MM.1S (cell line): Measurements from ENCODE around the gene AHCY.

Source experiments
- DNase-seq: peaks from one replicate; pipeline ENCODE4 v3.0.0-alpha.2; 2015
- H2AFZ ChIP-seq: fragments of 300-600 bp; sonication (generic); 2 replicates; pipeline ENCODE4 v1.6.0; 2016; ENCODE audit warnings: antibody characterized with exemption, low read length
- H3F3A ChIP-seq: fragments of 300-600 bp; sonication (generic); 2 replicates; pipeline ENCODE4 v1.6.1; 2016; ENCODE audit warnings: mild to moderate bottlenecking, antibody characterized with exemption, low read length, moderate library complexity, mixed read lengths; ENCODE audit not compliant: insufficient read depth
- H3K27ac ChIP-seq: fragments of 300-600 bp; sonication (generic); 2 replicates; pipeline ENCODE4 v1.5.1; 2016; ENCODE audit warnings: mild to moderate bottlenecking, low read length
- H3K27me3 ChIP-seq: fragments of 300-600 bp; sonication (generic); replicated peaks from 2 replicates; pipeline ENCODE4 v1.6.0; 2016; ENCODE audit warnings: low read length; ENCODE audit not compliant: insufficient read depth
- H3K36me3 ChIP-seq: fragments of 300-600 bp; sonication (generic); replicated peaks from 2 replicates; pipeline ENCODE4 v1.6.1; 2016; ENCODE audit warnings: mild to moderate bottlenecking, low read length, mixed read lengths; ENCODE audit not compliant: insufficient read depth
- H3K4me1 ChIP-seq: fragments of 300-600 bp; sonication (generic); 2 replicates; pipeline ENCODE4 v1.6.1; 2016; ENCODE audit warnings: low read length, mixed read lengths
- H3K4me2 ChIP-seq: fragments of 300-600 bp; sonication (generic); 2 replicates; pipeline ENCODE4 v1.6.0; 2016; ENCODE audit warnings: low read depth, low read length
- H3K4me3 ChIP-seq: fragments of 300-600 bp; sonication (generic); 2 replicates; pipeline ENCODE4 v1.5.1; 2016; ENCODE audit warnings: low read length, mixed read lengths
- H3K79me2 ChIP-seq: fragments of 300-600 bp; sonication (generic); 2 replicates; pipeline ENCODE4 v1.6.1; 2016; ENCODE audit warnings: mixed run types, low read length, mixed read lengths
- H3K9ac ChIP-seq: fragments of 300-600 bp; sonication (generic); 2 replicates; pipeline ENCODE4 v1.6.1; 2016; ENCODE audit warnings: low read length, mixed read lengths
- H3K9me2 ChIP-seq: fragments of 300-600 bp; sonication (generic); replicated peaks from 2 replicates; pipeline ENCODE4 v1.6.1; 2016; ENCODE audit warnings: mild to moderate bottlenecking, low read length, mixed read lengths; ENCODE audit not compliant: insufficient read depth
- H3K9me3 ChIP-seq: fragments of 300-600 bp; sonication (generic); replicated peaks from 2 replicates; pipeline ENCODE4 v1.6.1; 2016; ENCODE audit warnings: mild to moderate bottlenecking, low read length, mixed read lengths; ENCODE audit not compliant: insufficient read depth
- H4K20me1 ChIP-seq: fragments of 300-600 bp; sonication (generic); 2 replicates; pipeline ENCODE4 v1.6.1; 2016; ENCODE audit warnings: mild to moderate bottlenecking, low read length, moderate library complexity, mixed read lengths; ENCODE audit not compliant: insufficient read depth
- CTCF ChIP-seq: fragments of 300-600 bp; sonication (generic); IDR thresholded peaks from 2 replicates; pipeline ENCODE4 v1.5.1; 2016; ENCODE audit warnings: antibody characterized with exemption, low read length, mixed read lengths
- EZH2 ChIP-seq: fragments of 300-600 bp; sonication (generic); optimal IDR thresholded peaks from 2 replicates; pipeline ENCODE3; 2017; ENCODE audit warnings: low read depth, mild to moderate bottlenecking, antibody characterized with exemption, low read length, mixed read lengths
- EZH2phosphoT487 ChIP-seq: fragments of 300-600 bp; sonication (generic); IDR thresholded peaks from 2 replicates; pipeline ENCODE4 v1.6.1; 2018; ENCODE audit warnings: antibody characterized with exemption, low read length

The AHCY gene

DNA sequence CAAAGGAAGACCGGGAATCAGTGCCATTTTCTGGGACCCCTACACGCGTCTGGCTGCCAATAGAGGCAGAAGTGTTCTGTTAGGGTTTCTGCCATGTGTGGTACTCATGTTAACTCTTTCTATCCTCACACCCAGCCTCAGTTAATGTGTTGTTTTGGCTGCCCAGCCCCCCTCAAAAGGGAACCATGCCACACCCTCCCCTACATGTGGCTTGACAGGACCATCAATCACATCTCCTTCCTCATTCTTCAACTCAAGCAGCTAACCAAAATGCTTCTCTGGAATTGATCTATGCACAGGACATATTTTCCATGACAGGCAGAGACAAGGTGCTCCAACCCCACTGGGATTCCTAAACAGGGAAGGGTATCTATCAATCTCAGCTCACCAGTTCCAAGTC lies 22.0 kb downstream of the AHCY start:
- Histone ChIP-seq H4K20me1 (no peaks in the 10 kb centered on the region), H3K9ac (no peak overlapping the region), H3K27ac (no peak overlapping the region), H3F3A (no peaks in the 10 kb centered on the region), H3K4me1 (no peaks in the 10 kb centered on the region), H2AFZ (no peak overlapping the region), H3K36me3 (peaks cover 5% of the 10 kb centered on the region; the same call in 1 of the 2 replicates), H3K9me3 (no peaks in the 10 kb centered on the region), H3K4me2 (no peak overlapping the region), H3K4me3 (no peak overlapping the region), H3K79me2 (no peaks in the 10 kb centered on the region), H3K27me3 (no peaks in the 10 kb centered on the region), H3K9me2 (no peaks in the 10 kb centered on the region)
- TF ChIP-seq CTCF (no peak), EZH2phosphoT487 (no peak), EZH2 (no peak)
- DNase-seq, result no peak

DNA sequence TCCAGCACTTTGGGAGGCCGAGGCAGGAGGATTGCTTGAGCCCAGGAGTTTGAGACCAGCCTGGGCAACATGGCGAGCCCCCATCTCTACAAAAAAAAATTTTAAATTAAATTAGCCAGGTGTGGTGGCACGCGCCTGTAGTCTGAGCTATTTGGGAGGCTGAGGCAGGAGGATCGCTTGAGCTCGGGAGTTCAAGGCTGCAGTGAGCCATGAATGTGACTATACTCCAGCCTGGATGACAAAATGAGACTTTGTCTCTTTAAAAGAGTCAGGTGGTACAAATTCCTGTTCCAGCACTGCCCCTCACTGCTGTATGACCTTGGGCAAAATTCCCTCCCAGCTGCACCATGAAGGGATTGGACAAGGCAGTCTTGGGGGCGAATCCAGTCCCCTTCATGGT lies 28.5 kb downstream of the AHCY start:
- no peak overlapping the region for H3K4me3 ChIP-seq
- H3K27me3 ChIP-seq, result no peaks in the 10 kb centered on the region
- H3K9ac ChIP-seq, result no peak overlapping the region
- H3F3A ChIP-seq, result 0 out of 2 replicates have a peak, but pooled peaks cover 7% of the 10 kb centered on the region
- no peaks in the 10 kb centered on the region for H3K79me2 ChIP-seq
- no peak for TF ChIP-seq CTCF
- no peak for TF ChIP-seq EZH2
- TF ChIP-seq EZH2phosphoT487, result no peak
- H4K20me1 ChIP-seq, result no peaks in the 10 kb centered on the region
- no peak overlapping the region for H2AFZ ChIP-seq
- no peak for DNase-seq
- no peaks in the 10 kb centered on the region for H3K9me3 ChIP-seq
- H3K4me1 ChIP-seq, result no peaks in the 10 kb centered on the region
- no peak overlapping the region for H3K4me2 ChIP-seq
- no peak overlapping the region for H3K27ac ChIP-seq
- H3K36me3 ChIP-seq, result no peaks in the 10 kb centered on the region
- no peaks in the 10 kb centered on the region for H3K9me2 ChIP-seq

- H3K36me3 ChIP-seq, result no peaks in the 10 kb centered on the region
- H3K27me3 ChIP-seq, result no peaks in the 10 kb centered on the region
- H3K27ac ChIP-seq, result no peak overlapping the region
- no peak overlapping the region for H3K9ac ChIP-seq
- no peak overlapping the region for H2AFZ ChIP-seq
- no peak overlapping the region for H3K4me3 ChIP-seq
- no peaks in the 10 kb centered on the region for H3K9me2 ChIP-seq
- H3F3A ChIP-seq, result 0 out of 2 replicates have a peak, but pooled peaks cover 7% of the 10 kb centered on the region
- no peak for TF ChIP-seq EZH2phosphoT487
- TF ChIP-seq CTCF, result no peak
- TF ChIP-seq EZH2, result no peak
- no peak for DNase-seq
- H3K9me3 ChIP-seq, result no peaks in the 10 kb centered on the region
- no peaks in the 10 kb centered on the region for H4K20me1 ChIP-seq
- H3K4me1 ChIP-seq, result no peaks in the 10 kb centered on the region
- no peak overlapping the region for H3K4me2 ChIP-seq
- no peaks in the 10 kb centered on the region for H3K79me2 ChIP-seq
These were observed 31.2 kb downstream of the AHCY start for GRCh38 chr20:34271956-34272355.
